Loucy (cell line): ENCODE data around the gene BLOC1S6.

Source experiments
- H2AFZ ChIP-seq: fragments of 200-600 bp; sonication (generic); 2 replicates; pipeline ENCODE4 v1.6.0; 2016; ENCODE audit warnings: antibody characterized with exemption, mild to moderate bottlenecking, low read length, moderate library complexity
- H3F3A ChIP-seq: fragments of 200-600 bp; 2 replicates; pipeline ENCODE4 v1.6.0; 2016; ENCODE audit warnings: antibody characterized with exemption, low read depth, mild to moderate bottlenecking
- H3K27me3 ChIP-seq: fragments of 200-600 bp; sonication (generic); 2 replicates; pipeline ENCODE4 v1.6.1; 2014; ENCODE audit warnings: low read length, mild to moderate bottlenecking; ENCODE audit not compliant: insufficient read depth, poor library complexity, severe bottlenecking
- H3K36me3 ChIP-seq: fragments of 200-600 bp; sonication (generic); 2 replicates; pipeline ENCODE4 v1.6.1; 2016; ENCODE audit warnings: low read length; ENCODE audit not compliant: insufficient read depth
- H3K4me1 ChIP-seq: fragments of 200-600 bp; sonication (generic); 2 replicates; pipeline ENCODE4 v1.5.1; 2014; ENCODE audit warnings: low read length, mild to moderate bottlenecking; ENCODE audit not compliant: insufficient read depth, poor library complexity, severe bottlenecking
- H3K4me2 ChIP-seq: fragments of 200-600 bp; sonication (generic); 2 replicates; pipeline ENCODE4 v1.6.0; 2014; ENCODE audit warnings: antibody characterized with exemption, low read length, low read depth, mild to moderate bottlenecking; ENCODE audit not compliant: poor library complexity, severe bottlenecking
- H3K4me3 ChIP-seq: fragments of 200-600 bp; sonication (generic); 2 replicates; pipeline ENCODE4 v1.5.1; 2014; ENCODE audit warnings: low read length, mild to moderate bottlenecking, mixed read lengths; ENCODE audit not compliant: poor library complexity, severe bottlenecking
- H3K79me2 ChIP-seq: fragments of 200-600 bp; sonication (generic); 2 replicates; pipeline ENCODE4 v1.6.1; 2014; ENCODE audit warnings: low read length; ENCODE audit not compliant: insufficient read depth
- H3K9ac ChIP-seq: fragments of 200-600 bp; sonication (generic); 2 replicates; pipeline ENCODE4 v1.6.0; 2014; ENCODE audit warnings: mild to moderate bottlenecking, low read depth, low read length, moderate library complexity; ENCODE audit not compliant: poor library complexity, severe bottlenecking
- H3K9me2 ChIP-seq: fragments of 200-600 bp; sonication (generic); replicated peaks from 2 replicates; pipeline ENCODE4 v1.6.1; 2016; ENCODE audit warnings: low read depth, low read length, mixed read lengths
- H3K9me3 ChIP-seq: fragments of 200-600 bp; sonication (generic); 2 replicates; pipeline ENCODE4 v1.6.1; 2014; ENCODE audit warnings: mild to moderate bottlenecking, antibody characterized with exemption, low read length, low read depth; ENCODE audit not compliant: insufficient read depth
- H4K20me1 ChIP-seq: fragments of 200-600 bp; sonication (generic); 2 replicates; pipeline ENCODE4 v1.6.0; 2014; ENCODE audit warnings: antibody characterized with exemption, low read length, mild to moderate bottlenecking; ENCODE audit not compliant: insufficient read depth, poor library complexity, severe bottlenecking
- EZH2phosphoT487 ChIP-seq: fragments of 200-600 bp; IDR thresholded peaks from 2 replicates; pipeline ENCODE4 v1.6.1; 2018; ENCODE audit warnings: antibody characterized with exemption, mild to moderate bottlenecking, moderate library complexity, borderline replicate concordance
- TF ChIP-seq, protein P1 (sequence below): fragments of 200-600 bp; sonication (generic); conservative IDR thresholded peaks from 2 replicates; pipeline ENCODE4 v1.5.1; 2014; ENCODE audit warnings: mild to moderate bottlenecking, antibody characterized with exemption, low read length

The BLOC1S6 gene

DNA sequence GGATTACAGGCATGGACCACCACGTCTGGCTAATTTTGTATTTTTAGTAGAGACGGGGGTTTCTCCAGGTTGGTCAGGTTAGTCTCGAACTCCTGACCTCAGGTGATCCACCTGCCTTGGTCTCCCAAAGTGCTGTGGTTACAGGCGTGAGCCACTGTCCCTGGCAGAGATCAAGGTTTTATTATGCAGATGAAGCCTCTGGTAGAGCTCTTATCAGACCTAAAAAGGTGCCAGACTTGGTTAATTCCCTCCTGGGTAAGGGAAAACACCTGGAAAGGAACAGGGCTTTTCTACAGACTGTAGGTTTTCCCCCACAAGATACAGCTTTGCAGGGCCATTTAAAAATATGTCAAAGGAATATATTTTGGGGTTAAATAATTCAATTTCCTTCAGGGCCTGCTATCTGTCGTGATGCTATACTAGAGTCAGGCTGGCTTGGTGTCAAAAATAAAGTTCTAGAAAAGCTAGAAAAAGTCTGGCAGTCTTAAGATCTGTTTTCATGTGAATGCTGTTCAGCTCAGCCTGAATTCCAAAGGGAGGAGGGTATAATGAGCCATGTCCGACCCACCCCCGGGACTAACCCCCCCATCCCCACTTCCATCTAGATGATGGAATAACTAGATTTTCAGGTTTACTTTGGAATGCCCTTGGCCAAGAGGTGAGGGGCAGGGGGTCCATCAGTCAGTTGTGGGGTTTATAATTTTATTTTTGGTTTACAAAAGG lies 1.9 kb upstream of the BLOC1S6 start:
- no peaks in the 10 kb centered on the region for H3K9me2 ChIP-seq
- H3K9me3 ChIP-seq: no peaks in the 10 kb centered on the region
- no peaks in the 10 kb centered on the region for H3K27me3 ChIP-seq
- no peak overlapping the region for H2AFZ ChIP-seq
- peak overlapping the region; percentile 97 for H3K9ac ChIP-seq
- peaks cover 24% of the 10 kb centered on the region for H4K20me1 ChIP-seq
- TF ChIP-seq, protein P1, sequence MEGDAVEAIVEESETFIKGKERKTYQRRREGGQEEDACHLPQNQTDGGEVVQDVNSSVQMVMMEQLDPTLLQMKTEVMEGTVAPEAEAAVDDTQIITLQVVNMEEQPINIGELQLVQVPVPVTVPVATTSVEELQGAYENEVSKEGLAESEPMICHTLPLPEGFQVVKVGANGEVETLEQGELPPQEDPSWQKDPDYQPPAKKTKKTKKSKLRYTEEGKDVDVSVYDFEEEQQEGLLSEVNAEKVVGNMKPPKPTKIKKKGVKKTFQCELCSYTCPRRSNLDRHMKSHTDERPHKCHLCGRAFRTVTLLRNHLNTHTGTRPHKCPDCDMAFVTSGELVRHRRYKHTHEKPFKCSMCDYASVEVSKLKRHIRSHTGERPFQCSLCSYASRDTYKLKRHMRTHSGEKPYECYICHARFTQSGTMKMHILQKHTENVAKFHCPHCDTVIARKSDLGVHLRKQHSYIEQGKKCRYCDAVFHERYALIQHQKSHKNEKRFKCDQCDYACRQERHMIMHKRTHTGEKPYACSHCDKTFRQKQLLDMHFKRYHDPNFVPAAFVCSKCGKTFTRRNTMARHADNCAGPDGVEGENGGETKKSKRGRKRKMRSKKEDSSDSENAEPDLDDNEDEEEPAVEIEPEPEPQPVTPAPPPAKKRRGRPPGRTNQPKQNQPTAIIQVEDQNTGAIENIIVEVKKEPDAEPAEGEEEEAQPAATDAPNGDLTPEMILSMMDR: no peak
- no peak for TF ChIP-seq EZH2phosphoT487
- H3F3A ChIP-seq: no peaks in the 10 kb centered on the region
- peaks cover 47% of the 10 kb centered on the region for H3K79me2 ChIP-seq
- H3K4me1 ChIP-seq: peaks cover 29% of the 10 kb centered on the region
- no peaks in the 10 kb centered on the region for H3K36me3 ChIP-seq
- peak overlapping the region; percentile 94 for H3K4me2 ChIP-seq
- H3K4me3 ChIP-seq: peak overlapping the region; percentile 99

DNA sequence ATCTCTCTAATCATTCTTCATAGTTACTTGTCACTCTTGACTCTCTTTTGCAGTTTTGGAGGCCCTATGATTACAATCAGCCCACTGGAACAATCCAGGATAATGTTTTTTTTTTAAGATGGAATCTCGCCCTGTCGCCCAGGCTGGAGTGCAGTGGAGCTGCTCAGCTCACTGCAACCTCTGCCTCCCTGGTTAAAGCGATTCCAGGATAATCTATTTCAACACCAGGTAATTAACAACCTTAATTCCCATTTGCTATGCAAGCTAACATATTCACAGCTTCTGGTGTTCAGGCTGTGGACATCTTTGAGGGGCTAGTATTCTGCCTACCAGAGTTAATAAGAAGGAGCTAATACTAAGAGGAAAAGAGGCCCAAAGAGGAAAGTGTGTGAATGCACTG lies 1.1 kb upstream of the BLOC1S6 start:
- Histone ChIP-seq H3K4me2 (peak overlapping the region; percentile 94), H3K27me3 (no peaks in the 10 kb centered on the region), H3K36me3 (no peaks in the 10 kb centered on the region), H4K20me1 (peaks cover 29% of the 10 kb centered on the region), H3K9ac (peak overlapping the region; percentile 97), H3F3A (no peaks in the 10 kb centered on the region), H3K79me2 (peaks cover 56% of the 10 kb centered on the region), H2AFZ (no peak overlapping the region), H3K4me1 (peaks cover 36% of the 10 kb centered on the region), H3K9me2 (no peaks in the 10 kb centered on the region), H3K9me3 (no peaks in the 10 kb centered on the region), H3K4me3 (peak overlapping the region; percentile 99)
- no peak for TF ChIP-seq EZH2phosphoT487
- TF ChIP-seq, protein P1: no peak

DNA sequence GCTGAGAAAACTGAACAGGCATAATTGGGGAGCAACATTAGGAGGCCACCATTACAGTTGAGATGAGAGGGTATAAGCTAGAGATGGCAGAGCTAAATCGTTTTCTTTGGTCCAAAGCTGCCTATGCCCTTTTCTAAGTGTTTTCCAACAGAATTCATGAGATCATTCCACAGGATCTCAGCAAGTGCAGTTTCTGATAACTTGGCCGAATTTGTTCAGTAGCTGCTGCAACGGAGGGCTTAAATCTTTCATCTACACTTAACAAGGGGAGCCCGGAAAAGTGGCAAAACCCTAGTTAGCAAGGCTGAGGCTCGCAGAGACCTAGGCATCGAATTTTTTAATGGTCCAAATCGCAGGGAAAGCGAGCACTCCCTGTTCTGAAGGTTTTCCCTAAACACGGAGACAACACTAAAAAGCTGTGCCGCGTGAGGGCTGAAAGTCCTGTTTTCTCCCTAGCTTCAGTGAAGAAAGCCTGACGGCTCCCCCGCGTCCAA lies 531 bp upstream of the BLOC1S6 start:
- Histone ChIP-seq H4K20me1 (peaks cover 32% of the 10 kb centered on the region), H3K79me2 (peaks cover 61% of the 10 kb centered on the region), H3F3A (no peaks in the 10 kb centered on the region), H3K36me3 (no peaks in the 10 kb centered on the region), H3K27me3 (no peaks in the 10 kb centered on the region), H3K9me3 (no peaks in the 10 kb centered on the region), H2AFZ (peak overlapping the region; percentile 97), H3K9ac (peak overlapping the region; percentile 97), H3K4me1 (peaks cover 38% of the 10 kb centered on the region), H3K4me3 (peak overlapping the region; percentile 99), H3K9me2 (no peaks in the 10 kb centered on the region), H3K4me2 (peak overlapping the region; percentile 94)
- TF ChIP-seq, protein P1: no peak
- TF ChIP-seq EZH2phosphoT487: no peak
